Endodermal cell (in vitro differentiated cells): ENCODE data around the gene CDIPT. TPM values are rescaled to one million over a fixed set of nuclear protein-coding genes. Genes with fewer than 3 reads are reported as not detected.
A peak's percentile ranks its signal among the peaks of the same experiment; 100 is the strongest.

Experiments
- DNase-seq: peaks from one replicate; pipeline ENCODE4 v3.0.0-alpha.2; 2017
- H3K27ac ChIP-seq: 2 replicates; pipeline ENCODE4 v1.5.1; 2013; ENCODE audit warnings: mild to moderate bottlenecking, low read depth, low read length, moderate library complexity
- H3K27me3 ChIP-seq: 2 replicates; pipeline ENCODE4 v1.6.1; 2013; ENCODE audit warnings: mild to moderate bottlenecking, low read length, moderate library complexity; ENCODE audit not compliant: insufficient read depth, control insufficient read depth, poor library complexity, severe bottlenecking
- H3K36me3 ChIP-seq: 2 replicates; pipeline ENCODE4 v1.7.0; 2013; ENCODE audit warnings: mild to moderate bottlenecking, low read length, moderate library complexity; ENCODE audit not compliant: control insufficient read depth, insufficient read depth
- H3K4me1 ChIP-seq: one replicate; pipeline ENCODE4 v1.7.0; 2013; ENCODE audit warnings: low read length; ENCODE audit not compliant: control insufficient read depth, insufficient read depth
- H3K4me3 ChIP-seq: 2 replicates; pipeline ENCODE4 v1.5.1; 2013; ENCODE audit warnings: mild to moderate bottlenecking, low read length, moderate library complexity
- H3K9ac ChIP-seq: 2 replicates; pipeline ENCODE4 v1.6.1; 2013; ENCODE audit warnings: mild to moderate bottlenecking, low read length, moderate library complexity; ENCODE audit not compliant: poor library complexity, severe bottlenecking; ENCODE audit errors: extremely low read depth
- H3K9me3 ChIP-seq: 2 replicates; pipeline ENCODE4 v1.6.1; 2013; ENCODE audit warnings: mild to moderate bottlenecking, low read length, moderate library complexity; ENCODE audit not compliant: control insufficient read depth
- H3K27ac Mint-ChIP-seq: 2 replicates; pipeline ENCODE4 v1.8.0; 2020; ENCODE audit warnings: mixed read lengths
- H3K27me3 Mint-ChIP-seq: 2 replicates; pipeline ENCODE4 v1.8.0; 2021; ENCODE audit warnings: mild to moderate bottlenecking, mixed read lengths; ENCODE audit not compliant: insufficient read depth
- H3K36me3 Mint-ChIP-seq: 2 replicates; pipeline ENCODE4 v1.8.0; 2020; ENCODE audit warnings: low read depth, mixed read lengths
- H3K4me1 Mint-ChIP-seq: 2 replicates; pipeline ENCODE4 v1.8.0; 2020; ENCODE audit warnings: mixed read lengths
- H3K4me3 Mint-ChIP-seq: 2 replicates; pipeline ENCODE4 v1.8.0; 2020; ENCODE audit warnings: mild to moderate bottlenecking, moderate library complexity, mixed read lengths
- H3K9me3 Mint-ChIP-seq: 2 replicates; pipeline ENCODE4 v1.8.0; 2020; ENCODE audit warnings: mild to moderate bottlenecking, mixed read lengths
- CTCF ChIP-seq: fragments of 200-600 bp; sonication (generic); conservative IDR thresholded peaks from 2 replicates; pipeline ENCODE4 v1.5.0; 2021; ENCODE audit warnings: antibody characterized with exemption, mild to moderate bottlenecking
- WGBS, 2 experiments: methylation state at CpG; one replicate each; pipeline versions ENCODE4 v1.1.5 to v1.1.7; 2013; ENCODE audit warnings: missing lambda C conversion rate in 2 of 2, mixed read lengths in 1 of 2; ENCODE audit not compliant: insufficient coverage in 1 of 2, insufficient read length in 1 of 2; 5-methylcytosine and 5-hydroxymethylcytosine counted together
- total RNA-seq, 2 donors: library from RNA; stranded (reverse); fragmentation: NEBNext Ultra II Directional in 1 of 2; extraction: Animal tissue kit (Norgen Biotek cat#: 25700) in 1 of 2; gene quantifications; 2 replicates in 1 of 2; 3 replicates in 1 of 2; pipeline ENCODE4 v1.2.1, GENCODE V29; 2021

The CDIPT gene
- total RNA-seq, 2 donors from 2014 or later = 63.4 to 68.4 TPM

GRCh38 chr16:29843931-29844330, 19.1 kb downstream of the CDIPT start:
- Mint-ChIP-seq H3K27ac (no peak overlapping the region), H3K36me3 (no peaks in the 10 kb centered on the region), H3K4me1 (peaks cover 2% of the 10 kb centered on the region), H3K27me3 (no peaks in the 10 kb centered on the region), H3K9me3 (no peaks in the 10 kb centered on the region), H3K4me3 (no peak overlapping the region)
- 92% methylated on average over 5 to 8 of the region's 8 CpGs for WGBS, 2 experiments
- Histone ChIP-seq H3K4me3 (no peak overlapping the region), H3K9ac (no peak overlapping the region), H3K27ac (no peak overlapping the region), H3K9me3 (no peaks in the 10 kb centered on the region), H3K36me3 (no peaks in the 10 kb centered on the region), H3K4me1 (no peaks in the 10 kb centered on the region), H3K27me3 (no peaks in the 10 kb centered on the region)
- no peak for DNase-seq
- no peak for TF ChIP-seq CTCF

GRCh38 chr16:29842732-29843346, 20.2 kb downstream of the CDIPT start:
- Histone ChIP-seq H3K36me3 (no peaks in the 10 kb centered on the region), H3K4me1 (no peaks in the 10 kb centered on the region), H3K9ac (no peak overlapping the region), H3K4me3 (no peak overlapping the region), H3K27me3 (no peaks in the 10 kb centered on the region), H3K27ac (no peak overlapping the region), H3K9me3 (no peaks in the 10 kb centered on the region)
- Mint-ChIP-seq H3K27me3 (no peaks in the 10 kb centered on the region), H3K4me1 (no peaks in the 10 kb centered on the region), H3K4me3 (no peak overlapping the region), H3K27ac (no peak overlapping the region), H3K9me3 (no peaks in the 10 kb centered on the region), H3K36me3 (no peaks in the 10 kb centered on the region)
- DNase-seq = no peak
- 88 to 93% methylated on average over 3 to 9 of the region's 9 CpGs for WGBS, 2 experiments
- peak; percentile 51 for TF ChIP-seq CTCF

GRCh38 chr16:29841631-29842030, 21.4 kb downstream of the CDIPT start:
- H3K27me3 ChIP-seq = no peaks in the 10 kb centered on the region
- H3K9me3 ChIP-seq = no peaks in the 10 kb centered on the region
- H3K4me1 ChIP-seq = no peaks in the 10 kb centered on the region
- no peaks in the 10 kb centered on the region for H3K36me3 Mint-ChIP-seq
- no peak overlapping the region for H3K4me3 Mint-ChIP-seq
- no peak overlapping the region for H3K9ac ChIP-seq
- H3K27ac ChIP-seq = no peak overlapping the region
- no peak overlapping the region for H3K4me3 ChIP-seq
- no peak for DNase-seq
- no peaks in the 10 kb centered on the region for H3K9me3 Mint-ChIP-seq
- no peaks in the 10 kb centered on the region for H3K36me3 ChIP-seq
- 95 to 96% methylated on average over 16 to 23 of the region's 23 CpGs for WGBS, 2 experiments
- H3K27ac Mint-ChIP-seq = no peak overlapping the region
- no peak for TF ChIP-seq CTCF
- no peaks in the 10 kb centered on the region for H3K4me1 Mint-ChIP-seq
- no peaks in the 10 kb centered on the region for H3K27me3 Mint-ChIP-seq
